Measurements from ENCODE around the gene MPO.
A peak's percentile ranks its signal among the peaks of the same experiment; 100 is the strongest.

The MPO gene

GRCh38 chr17:58320163-58320558 is 39.4 kb upstream of the MPO start:
- no peak for DNase-seq (ENCODE audit: low read depth in 2 of 2)

GRCh38 chr17:58319173-58320162 is 38.7 kb upstream of the MPO start:
- DNase-seq (ENCODE audit: low read depth in 2 of 2): no peak

GRCh38 chr17:58318627-58319172 is 38.0 kb upstream of the MPO start:
- no peak for DNase-seq (ENCODE audit: low read depth in 2 of 2)

- no peak for DNase-seq (ENCODE audit: low read depth in 2 of 2)
Measured at GRCh38 chr17:58318065-58318481, 37.3 kb upstream of the MPO start.

- DNase-seq (ENCODE audit: low read depth in 2 of 2): peak; percentile 58 to 71
Measured at GRCh38 chr17:58317421-58318064, 36.8 kb upstream of the MPO start.

GRCh38 chr17:58316260-58316960 is 35.7 kb upstream of the MPO start:
- no peak for DNase-seq (ENCODE audit: low read depth in 2 of 2)

- no peak for DNase-seq (ENCODE audit: low read depth in 2 of 2)
Measured at GRCh38 chr17:58315750-58316149, 35.0 kb upstream of the MPO start.

- no peak for DNase-seq (ENCODE audit: low read depth in 2 of 2)
Measured at GRCh38 chr17:58315281-58315711, 34.6 kb upstream of the MPO start.

- no peak for DNase-seq (ENCODE audit: low read depth in 2 of 2)
Measured at GRCh38 chr17:58314706-58315015, 33.9 kb upstream of the MPO start.

GRCh38 chr17:58313815-58314705 is 33.3 kb upstream of the MPO start:
- no peak for DNase-seq (ENCODE audit: low read depth in 2 of 2)

- no peak for DNase-seq (ENCODE audit: low read depth in 2 of 2)
Measured at GRCh38 chr17:58312829-58313228, 32.1 kb upstream of the MPO start.

- DNase-seq (ENCODE audit: low read depth in 2 of 2): no peak
Measured at GRCh38 chr17:58312021-58312630, 31.4 kb upstream of the MPO start.

- no peak for DNase-seq (ENCODE audit: low read depth in 2 of 2)
Measured at GRCh38 chr17:58311429-58311894, 30.7 kb upstream of the MPO start.

GRCh38 chr17:58310511-58311428 is 30.0 kb upstream of the MPO start:
- no peak for DNase-seq (ENCODE audit: low read depth in 2 of 2)

GRCh38 chr17:58309918-58310259 is 29.2 kb upstream of the MPO start:
- DNase-seq (ENCODE audit: low read depth in 2 of 2): no peak

GRCh38 chr17:58308985-58309917 is 28.5 kb upstream of the MPO start:
- no peak for DNase-seq (ENCODE audit: low read depth in 2 of 2)

- DNase-seq (ENCODE audit: low read depth in 2 of 2): no peak
Measured at GRCh38 chr17:58308173-58308984, 27.6 kb upstream of the MPO start.

Data from stimulated activated CD8-positive, alpha-beta memory T cell treated with anti-CD3 and anti-CD28 coated beads, Interleukin-7, amount 100 ng/mL, for 4 hours (primary cell).